Measurements from ENCODE around the gene ZDHHC8. TPM values are rescaled to one million over a fixed set of nuclear protein-coding genes. Genes with fewer than 3 reads are reported as not detected.
A peak's percentile ranks its signal among the peaks of the same experiment; 100 is the strongest.

ZDHHC8 gene
- total and polyA plus RNA-seq, 11 donors: 15.7 to 45.2 (median 38.2) TPM

GRCh38 chr22:20087319-20088262, 44.0 kb upstream of the ZDHHC8 start:
- TF ChIP-seq POLR2A (IDR thresholded peaks at IDR 0.05) (no peak), CTCF (IDR thresholded peaks at IDR 0.05) (no peak)
- no peak overlapping the region for H3K4me3 ChIP-seq
- H3K4me1 ChIP-seq: peaks cover 3 to 31% (median 24%) of the 10 kb centered on the region in 12 donors
- H3K27me3 ChIP-seq: no peaks in the 10 kb centered on the region
- H3K36me3 ChIP-seq: peaks cover 7 to 75% (median 71%) of the 10 kb centered on the region in 9 donors
- intact Hi-C loops (cut with DNase I): loop anchor here in 2 of 10 donors (10.0 kb wide), 2 partner anchors 53 to 123 kb away; no protein-coding TSS in a partner anchor
- no peak overlapping the region for H3K27ac ChIP-seq
- peak in 2 of 5 donors; percentile 6 to 15 for DNase-seq
- no peak for ATAC-seq
- WGBS, 4 donors: 85 to 91% (median 88%) methylated on average over 14 of the region's 14 CpGs
- H3K9me3 ChIP-seq: no peaks in the 10 kb centered on the region

- ATAC-seq (no peak), DNase-seq (peak in 2 of 5 donors; percentile 10 to 20)
- Histone ChIP-seq H3K4me1 (peaks cover 2 to 29% (median 17%) of the 10 kb centered on the region in 12 donors), H3K9me3 (no peaks in the 10 kb centered on the region), H3K27ac (no peak overlapping the region), H3K36me3 (peaks cover 7 to 81% (median 77%) of the 10 kb centered on the region in 9 donors), H3K27me3 (no peaks in the 10 kb centered on the region), H3K4me3 (no peak overlapping the region)
- intact Hi-C loops (cut with DNase I): loop anchor here in 2 of 10 donors (10.0 kb wide), 2 partner anchors 53 to 123 kb away; no protein-coding TSS in a partner anchor
- 87 to 91% (median 88%) methylated on average over 7 to 8 of the region's 8 CpGs for WGBS, 4 donors
- TF ChIP-seq CTCF (IDR thresholded peaks at IDR 0.05): no peak
- TF ChIP-seq POLR2A (IDR thresholded peaks at IDR 0.05): no peak
Observed at GRCh38 chr22:20088263-20088648, 43.3 kb upstream of the ZDHHC8 start.

GRCh38 chr22:20089226-20089976, 42.2 kb upstream of the ZDHHC8 start:
- Histone ChIP-seq H3K27me3 (no peaks in the 10 kb centered on the region), H3K9me3 (no peaks in the 10 kb centered on the region), H3K27ac (no peak overlapping the region), H3K4me3 (no peak overlapping the region), H3K4me1 (peaks cover 0 to 26% (median 11%) of the 10 kb centered on the region in 12 donors), H3K36me3 (peaks cover 7 to 93% (median 89%) of the 10 kb centered on the region in 9 donors)
- peak in 2 of 5 donors; percentile 13 to 15 for DNase-seq
- intact Hi-C loops (cut with DNase I): loop anchor here in 2 of 10 donors (10.0 kb wide), 2 partner anchors 55 to 125 kb away; no protein-coding TSS in a partner anchor
- no peak for ATAC-seq
- WGBS, 4 donors: 85 to 90% (median 89%) methylated on average over 16 to 17 of the region's 17 CpGs
- no peak for TF ChIP-seq POLR2A (IDR thresholded peaks at IDR 0.05)
- no peak for TF ChIP-seq CTCF (IDR thresholded peaks at IDR 0.05)
